GM21528 (cell line): Measurements from ENCODE around the gene DAD1.

ENCODE experiments used
- ATAC-seq: cut with Tn5 transposase; IDR thresholded peaks from one replicate; pipeline ENCODE4 v1.9.1; 2021; ENCODE audit warnings: mild to moderate bottlenecking, moderate library complexity; ENCODE audit not compliant: unreplicated experiment, low FRiP score

Gene DAD1

DNA sequence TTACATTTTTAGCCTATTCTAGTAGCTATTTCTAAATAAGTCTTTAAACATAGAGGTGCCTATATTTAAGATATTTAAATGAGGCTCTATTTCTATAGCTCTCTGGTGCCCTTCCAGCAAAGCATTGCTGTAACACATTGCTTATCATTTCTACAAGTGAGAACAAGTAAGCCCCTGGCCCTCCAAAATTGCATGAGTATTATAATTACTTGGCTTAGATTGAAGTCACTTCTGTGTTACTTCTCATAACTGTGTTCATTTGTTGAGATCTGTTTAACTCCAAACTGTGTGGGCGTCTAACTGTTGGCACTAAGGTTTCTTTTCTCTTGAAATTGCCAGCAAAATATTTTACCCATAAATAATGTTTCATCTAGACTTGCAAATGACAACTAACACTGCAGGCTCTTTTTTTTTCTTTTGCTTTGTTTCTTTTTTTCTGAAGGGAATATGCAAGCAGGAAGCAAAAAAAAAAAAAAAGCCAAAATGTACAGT is 66.5 kb downstream of the DAD1 start:
- no peak for ATAC-seq

DNA sequence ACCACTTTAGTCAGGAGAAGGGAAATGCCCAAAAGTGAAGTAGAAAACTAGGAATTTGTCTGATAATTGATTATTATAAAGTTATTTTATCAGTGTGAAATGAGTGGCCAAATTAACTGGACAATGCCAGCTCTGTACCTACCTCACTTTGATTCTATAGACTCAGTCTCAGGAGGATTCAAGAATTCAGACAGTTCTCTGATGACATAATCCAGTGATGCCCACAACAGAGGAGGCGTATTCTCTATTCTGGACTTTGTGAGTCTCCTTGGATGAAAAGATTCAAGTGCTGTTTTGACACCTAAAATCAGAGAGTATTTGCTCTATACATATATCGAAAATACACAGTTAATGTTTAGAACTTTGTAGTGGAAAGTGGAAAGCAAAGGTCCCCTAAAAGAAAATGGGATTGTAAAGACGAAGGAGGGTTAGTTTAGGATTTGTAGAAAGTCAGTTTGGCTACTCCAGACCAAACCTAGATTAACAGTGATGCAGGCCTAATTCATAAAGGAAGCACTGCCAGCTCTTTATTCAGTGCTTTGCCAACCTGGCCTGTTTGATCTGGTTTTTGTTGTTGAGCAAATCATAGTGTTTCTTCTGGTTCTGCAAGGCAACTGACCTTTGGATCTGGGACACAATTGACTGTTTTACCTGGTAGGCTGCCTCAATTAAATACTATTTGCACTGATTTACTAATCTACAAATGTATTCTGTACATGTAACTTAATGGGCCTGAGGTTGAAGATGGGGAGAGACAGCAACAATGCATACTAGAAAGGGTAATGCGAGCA is 67.4 kb downstream of the DAD1 start:
- no peak for ATAC-seq

DNA sequence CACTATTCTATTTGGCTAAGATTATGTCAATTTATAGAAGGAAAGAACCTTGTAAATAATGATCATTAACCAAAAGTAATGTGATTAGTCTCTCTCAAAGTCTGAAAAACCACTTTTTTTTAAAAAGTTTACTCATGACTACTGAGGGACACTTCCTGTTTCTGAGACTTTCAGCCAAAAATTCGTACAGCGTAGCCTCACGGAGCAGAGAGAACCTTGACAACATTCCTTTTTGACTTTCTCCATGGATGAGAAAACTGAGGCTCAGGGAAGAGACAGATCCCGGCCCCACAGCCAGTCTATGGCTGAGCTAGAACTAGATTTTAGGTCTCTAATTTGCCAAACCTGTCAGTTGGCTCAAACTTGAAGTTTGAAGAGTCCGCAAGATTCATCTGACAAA is 68.2 kb downstream of the DAD1 start:
- ATAC-seq = no peak

DNA sequence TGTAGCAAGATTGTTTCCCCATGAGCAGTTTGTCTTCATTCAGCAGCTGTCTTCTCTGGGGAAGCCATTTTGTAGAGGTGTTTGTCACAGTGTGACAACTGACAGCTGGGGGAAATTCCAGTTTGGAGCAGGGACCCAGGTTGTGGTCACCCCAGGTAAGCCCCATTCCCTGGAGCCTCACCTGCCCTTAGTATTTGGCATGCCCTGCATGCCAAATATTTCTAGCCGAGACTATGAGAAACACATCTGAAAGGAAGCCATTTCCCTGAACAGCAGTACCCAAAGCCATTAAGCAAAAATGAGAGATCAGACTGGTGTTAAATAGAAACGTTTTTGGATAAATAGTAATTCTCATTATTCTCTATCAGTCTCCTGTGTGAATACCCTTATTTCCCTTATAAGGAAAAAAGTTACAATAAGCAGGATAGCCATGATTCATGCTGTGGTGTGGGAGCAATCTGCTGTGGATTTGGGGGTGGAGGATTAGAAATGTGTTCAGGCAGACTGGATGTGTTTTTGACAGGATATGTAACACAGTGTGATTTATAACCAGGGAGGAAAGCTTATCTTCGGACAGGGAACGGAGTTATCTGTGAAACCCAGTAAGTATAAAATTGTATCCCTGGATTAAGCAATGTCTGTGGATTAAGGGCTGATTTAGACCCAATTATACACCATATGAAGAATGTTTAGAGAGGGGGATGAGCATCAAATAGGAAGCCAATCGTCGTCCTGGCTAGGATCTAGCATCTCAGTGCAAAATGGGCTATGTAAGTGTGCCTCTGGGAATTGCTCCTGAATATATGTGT is 68.9 kb downstream of the DAD1 start:
- ATAC-seq = no peak

DNA sequence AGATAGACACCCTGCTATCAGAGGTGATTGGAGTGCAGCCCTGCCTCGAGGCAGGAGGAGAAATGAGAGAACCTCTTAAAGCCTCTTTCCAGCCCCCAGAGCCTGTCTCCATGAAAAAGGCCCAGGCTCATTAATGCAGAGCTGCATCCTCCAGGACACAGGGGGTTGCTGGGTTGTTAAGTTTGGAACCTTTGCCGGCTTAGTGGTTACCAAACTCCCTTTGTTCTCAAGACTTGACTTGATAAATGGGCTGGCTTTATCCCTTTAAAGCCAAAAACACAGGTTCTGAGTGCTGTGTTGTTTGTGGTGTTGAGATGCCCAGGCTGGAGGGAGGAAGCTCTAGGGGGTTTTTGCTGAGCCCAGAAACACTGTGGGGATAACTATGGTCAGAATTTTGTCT is 71.0 kb downstream of the DAD1 start:
- ATAC-seq = no peak

DNA sequence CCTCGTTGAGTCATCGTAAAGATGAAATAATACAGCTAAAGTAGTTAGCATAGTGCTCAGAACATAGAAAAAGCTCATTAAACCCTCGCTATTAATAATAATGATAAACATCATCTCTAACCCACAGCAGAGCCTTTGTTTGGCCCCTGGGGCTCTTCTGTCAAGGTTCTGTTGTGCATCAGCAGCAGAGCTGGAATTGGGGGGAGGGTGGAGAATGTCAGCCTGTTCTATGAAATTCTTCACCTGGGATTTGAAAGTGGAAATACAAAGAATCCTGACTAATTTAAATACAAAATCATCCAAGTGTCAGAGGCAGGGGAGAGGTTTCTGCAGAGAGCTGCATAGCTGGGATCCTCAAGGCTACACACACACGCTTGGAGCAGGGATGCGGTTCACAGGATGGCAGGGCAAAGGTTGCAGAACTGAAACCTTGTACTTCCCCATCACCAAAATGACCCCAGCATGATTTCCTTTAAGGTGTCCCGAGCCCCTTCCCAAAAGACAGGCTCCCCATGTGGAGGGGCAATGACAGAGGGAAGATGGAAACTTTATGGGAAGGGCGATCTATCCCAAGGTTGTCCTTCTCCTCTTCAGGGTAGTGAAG is 71.8 kb downstream of the DAD1 start:
- ATAC-seq = no peak

DNA sequence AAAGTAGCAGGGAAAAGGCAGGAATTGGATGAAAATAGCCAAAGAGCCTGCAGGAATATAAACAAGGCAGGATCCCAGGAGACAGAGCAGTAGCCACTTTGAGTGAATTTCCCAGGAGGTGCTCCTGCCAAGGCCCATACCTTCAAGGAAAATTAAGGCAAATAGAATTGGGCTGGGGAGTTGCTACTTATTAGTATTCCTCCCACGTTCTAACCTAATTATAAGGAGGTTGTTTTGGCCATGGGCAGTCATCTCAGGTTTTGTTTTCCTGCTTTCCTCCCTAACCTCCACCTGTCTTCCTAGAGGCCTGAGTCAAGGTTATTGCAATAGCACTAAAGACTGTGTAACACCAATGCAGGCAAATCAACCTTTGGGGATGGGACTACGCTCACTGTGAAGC is 73.1 kb downstream of the DAD1 start:
- no peak for ATAC-seq
